Renal cortical epithelial cell (primary cell): ENCODE data around the gene OR2A7. TPM values are rescaled to one million over a fixed set of nuclear protein-coding genes. Genes with fewer than 3 reads are reported as not detected.
"Not testable (repeated sequence)": the region's sequence is repeated elsewhere in the genome, so short reads cannot be mapped to it uniquely, and the experiment has no call there.

Experiments used
- DNase-seq: peaks from one replicate; pipeline ENCODE4 v3.0.0-alpha.2; 2011; ENCODE audit warnings: low read depth
- total RNA-seq: library from RNA; depleted of rRNA; stranded (reverse); fragments of >200 nt; gene quantifications from 2 replicates; pipeline ENCODE4 v1.2.3, GENCODE V29; 2014

Gene OR2A7
- total RNA-seq = 1.7 and 5.6 TPM in 2 replicates

- DNase-seq = not testable (repeated sequence)
Measured at GRCh38 chr7:144264692-144265091, at the start of gene OR2A7. TSS of gene OR2A7 (minus strand) at chr7:144264792. CDS start at chr7:144259628, 5,164 bp downstream.

- DNase-seq = not testable (repeated sequence)
Measured at GRCh38 chr7:144311872-144312469, 47.4 kb upstream of the OR2A7 start, which contains the start of gene OR2A1. TSS of gene OR2A1 (plus strand) at chr7:144312419. CDS start at chr7:144318125, 5,706 bp downstream.

GRCh38 chr7:144311218-144311617, 46.6 kb upstream of the OR2A7 start:
- not testable (repeated sequence) for DNase-seq

GRCh38 chr7:144309702-144310101, 45.1 kb upstream of the OR2A7 start:
- not testable (repeated sequence) for DNase-seq

GRCh38 chr7:144305156-144305555, 40.6 kb upstream of the OR2A7 start:
- DNase-seq = not testable (repeated sequence)

- not testable (repeated sequence) for DNase-seq
Measured at GRCh38 chr7:144303607-144304006, 39.0 kb upstream of the OR2A7 start.

- not testable (repeated sequence) for DNase-seq
Measured at GRCh38 chr7:144302578-144303303, 38.1 kb upstream of the OR2A7 start.

GRCh38 chr7:144293794-144294499, 29.4 kb upstream of the OR2A7 start:
- not testable (repeated sequence) for DNase-seq

- DNase-seq = not testable (repeated sequence)
Measured at GRCh38 chr7:144292384-144293161, 28.0 kb upstream of the OR2A7 start.

- DNase-seq = not testable (repeated sequence)
Measured at GRCh38 chr7:144291607-144292006, 27.0 kb upstream of the OR2A7 start.

GRCh38 chr7:144287171-144287784, 22.7 kb upstream of the OR2A7 start:
- DNase-seq = not testable (repeated sequence)

- DNase-seq = not testable (repeated sequence)
Measured at GRCh38 chr7:144283716-144284115, 19.1 kb upstream of the OR2A7 start.

- DNase-seq = not testable (repeated sequence)
Measured at GRCh38 chr7:144282490-144282889, 17.9 kb upstream of the OR2A7 start.

- not testable (repeated sequence) for DNase-seq
Measured at GRCh38 chr7:144281981-144282380, 17.4 kb upstream of the OR2A7 start.

GRCh38 chr7:144280010-144280409, 15.4 kb upstream of the OR2A7 start:
- not testable (repeated sequence) for DNase-seq

GRCh38 chr7:144275281-144275680, 10.7 kb upstream of the OR2A7 start:
- not testable (repeated sequence) for DNase-seq

GRCh38 chr7:144269188-144269587, 4.6 kb upstream of the OR2A7 start, which contains the start of gene CTAGE8:
TSS of gene CTAGE8 (minus strand) at chr7:144269288. CDS start at chr7:144269250, 38 bp downstream.
- DNase-seq = not testable (repeated sequence)

- DNase-seq = not testable (repeated sequence)
Measured at GRCh38 chr7:144262128-144262527, 2.5 kb downstream of the OR2A7 start.

GRCh38 chr7:144259067-144259466, 5.5 kb downstream of the OR2A7 start:
- not testable (repeated sequence) for DNase-seq

GRCh38 chr7:144256112-144256511, 8.5 kb downstream of the OR2A7 start:
- peak; percentile 35 for DNase-seq

- DNase-seq = peak; percentile 0
Measured at GRCh38 chr7:144255471-144255897, 9.1 kb downstream of the OR2A7 start.
